SK-N-SH (cell line): ENCODE measurements around the gene ZBTB7A.
"Not testable (repeated sequence)": the region's sequence is repeated elsewhere in the genome, so short reads cannot be mapped to it uniquely, and the experiment has no call there.

Experiments
- CHD2 ChIP-seq: fragments of 150-350 bp; IDR thresholded peaks from 2 replicates; pipeline ENCODE4 v1.6.1; 2018; ENCODE audit warnings: low read length; ENCODE audit not compliant: partially characterized antibody
- CTCF ChIP-seq: fragments of 200-600 bp; sonication (generic); IDR thresholded peaks from 2 replicates; pipeline ENCODE4 v1.6.1; 2017; ENCODE audit warnings: antibody characterized with exemption, mild to moderate bottlenecking, moderate library complexity
- EP300 ChIP-seq, 2 experiments: IDR thresholded peaks; 2 replicates each; pipeline versions ENCODE4 v1.4.0 to v1.6.1; 2012; ENCODE audit warnings: borderline replicate concordance in 1 of 2, low read depth in 1 of 2, low read length in 1 of 2
- FOSL2 ChIP-seq: IDR thresholded peaks from 2 replicates; pipeline ENCODE4 v1.4.0; 2012; ENCODE audit warnings: low read depth, mild to moderate bottlenecking, moderate library complexity, borderline replicate concordance
- GABPA ChIP-seq: IDR thresholded peaks from 2 replicates; pipeline ENCODE4 v1.4.0; 2012; ENCODE audit warnings: low read depth, mild to moderate bottlenecking
- MAX ChIP-seq: IDR thresholded peaks from 2 replicates; pipeline ENCODE4 v1.4.0; 2012; ENCODE audit warnings: low read depth
- PBX3 ChIP-seq: IDR thresholded peaks from 2 replicates; pipeline ENCODE4; 2012
- RAD21 ChIP-seq: IDR thresholded peaks from 2 replicates; pipeline ENCODE4 v1.6.1; 2012; ENCODE audit warnings: mild to moderate bottlenecking, low read length
- TEAD4 ChIP-seq: IDR thresholded peaks from 2 replicates; pipeline ENCODE4 v1.4.0; 2012; ENCODE audit warnings: mild to moderate bottlenecking, borderline replicate concordance; ENCODE audit not compliant: insufficient read depth
- ZBTB33 ChIP-seq: IDR thresholded peaks from 2 replicates; pipeline ENCODE4 v1.4.0; 2012; ENCODE audit warnings: low read depth, borderline replicate concordance

- not testable (repeated sequence) for TF ChIP-seq CTCF; MAX; EP300 (IDR thresholded peaks at IDR 0.05; ENCODE audit: borderline replicate concordance in 1 of 2, low read depth in 1 of 2, low read length in 1 of 2); RAD21; CHD2; GABPA; ZBTB33; TEAD4; FOSL2; PBX3
Measured at GRCh38 chr19:4011430-4011829, 55.3 kb downstream of the ZBTB7A start.
